GM06990 (cell line): ENCODE results near the gene ITPK1.

ENCODE experiments used
- DNase-seq: peaks from one replicate; pipeline ENCODE4 v3.0.0-alpha.2; 2011; ENCODE audit not compliant: insufficient read length; ENCODE audit errors: extremely low read depth
- H3K27me3 ChIP-seq: replicated peaks from 2 replicates; pipeline ENCODE4 v1.6.0; 2011; ENCODE audit warnings: low read length; ENCODE audit not compliant: control insufficient read depth, insufficient read depth
- H3K36me3 ChIP-seq: 2 replicates; pipeline ENCODE4 v1.5.1; 2011; ENCODE audit warnings: low read length; ENCODE audit not compliant: control insufficient read depth, insufficient read depth
- H3K4me3 ChIP-seq: replicated peaks from 2 replicates; pipeline ENCODE4 v1.5.1; 2011; ENCODE audit warnings: low read depth, mild to moderate bottlenecking, control low read depth, low read length
- CTCF ChIP-seq: IDR thresholded peaks from 2 replicates; pipeline ENCODE4 v1.5.1; 2011; ENCODE audit warnings: low read length, control low read depth, mild to moderate bottlenecking, inconsistent platforms; ENCODE audit not compliant: insufficient read depth, poor library complexity, severe bottlenecking

ITPK1 gene

GRCh38 chr14:92942136-92942535 lies 173.6 kb downstream of the ITPK1 start:
- DNase-seq = no peak
- Histone ChIP-seq H3K4me3 (no peak overlapping the region), H3K36me3 (peaks cover 2% of the 10 kb centered on the region), H3K27me3 (no peaks in the 10 kb centered on the region)
- no peak for TF ChIP-seq CTCF

DNA sequence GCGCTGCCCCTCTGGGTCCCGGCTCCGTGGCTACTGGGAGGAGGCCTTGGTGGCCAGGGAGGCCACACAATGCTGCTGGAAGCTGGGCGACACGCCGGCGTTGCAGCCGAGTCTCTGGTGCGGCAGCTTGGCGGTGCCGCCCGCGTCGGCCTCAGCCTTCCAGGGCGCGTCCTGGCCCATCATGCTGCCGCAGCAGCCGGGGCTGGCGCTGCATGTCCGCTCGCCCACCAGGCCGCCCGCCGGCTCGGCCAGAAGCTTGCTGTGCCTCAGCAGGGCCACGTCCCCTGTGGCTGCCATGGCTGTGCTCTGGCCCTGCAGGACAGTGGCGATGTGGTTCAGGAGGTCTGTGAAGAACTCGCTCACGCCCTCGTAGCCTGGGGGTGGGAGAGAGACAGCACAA lies 174.2 kb downstream of the ITPK1 start:
- H3K4me3 ChIP-seq = no peak overlapping the region
- no peaks in the 10 kb centered on the region for H3K27me3 ChIP-seq
- DNase-seq = no peak
- no peak for TF ChIP-seq CTCF
- H3K36me3 ChIP-seq = peaks cover 2% of the 10 kb centered on the region

GRCh38 chr14:92940543-92940942 lies 175.2 kb downstream of the ITPK1 start:
- no peak for DNase-seq
- Histone ChIP-seq H3K36me3 (peaks cover 2% of the 10 kb centered on the region), H3K27me3 (no peaks in the 10 kb centered on the region), H3K4me3 (no peak overlapping the region)
- no peak for TF ChIP-seq CTCF

- no peak for TF ChIP-seq CTCF
- Histone ChIP-seq H3K36me3 (no peaks in the 10 kb centered on the region; the same call in none of the 2 replicates), H3K4me3 (no peak overlapping the region), H3K27me3 (no peaks in the 10 kb centered on the region)
- no peak for DNase-seq
Measured at GRCh38 chr14:92939699-92940098, 176.0 kb downstream of the ITPK1 start.

DNA sequence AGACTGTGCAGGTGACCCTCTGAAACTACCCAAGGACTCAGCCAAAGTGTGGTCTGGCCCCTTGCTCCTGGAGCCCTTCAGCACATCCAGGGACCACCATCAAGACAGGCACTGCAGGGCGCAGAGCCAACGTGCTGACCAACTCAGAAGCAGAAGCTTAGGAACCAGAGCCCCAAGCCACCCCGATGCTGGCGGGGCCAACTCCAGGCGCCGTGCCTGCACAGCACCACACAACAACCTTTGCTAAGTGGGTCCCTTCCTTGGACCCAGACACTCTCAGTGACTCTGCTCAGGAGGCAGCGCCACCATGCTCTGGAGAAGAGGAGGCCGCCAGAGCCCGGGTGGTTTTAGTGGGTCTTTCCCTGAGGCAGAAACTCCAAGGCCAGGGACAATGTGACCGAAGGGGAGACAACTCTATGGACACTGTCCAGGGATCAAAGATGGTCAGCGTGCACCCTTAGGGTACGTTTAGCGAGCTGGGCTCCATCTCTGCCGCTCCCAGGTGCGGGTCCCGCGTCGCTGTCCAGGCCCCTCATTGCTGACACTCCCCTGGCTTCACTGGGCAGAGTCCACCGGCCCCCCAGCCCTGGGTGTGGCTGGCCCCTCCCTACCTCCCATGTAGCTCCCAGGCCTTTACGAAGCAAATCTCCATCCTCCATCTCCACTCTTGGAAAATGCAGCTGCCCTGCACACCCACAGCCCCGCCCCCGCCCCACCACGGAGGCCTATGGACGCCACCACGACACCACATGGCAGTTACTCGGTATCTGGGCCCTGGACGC lies 176.6 kb downstream of the ITPK1 start:
- Histone ChIP-seq H3K27me3 (no peaks in the 10 kb centered on the region), H3K4me3 (no peak overlapping the region), H3K36me3 (no peaks in the 10 kb centered on the region; the same call in none of the 2 replicates)
- no peak for TF ChIP-seq CTCF
- DNase-seq = no peak

- no peak overlapping the region for H3K4me3 ChIP-seq
- no peak for TF ChIP-seq CTCF
- DNase-seq = no peak
- no peaks in the 10 kb centered on the region for H3K27me3 ChIP-seq
- no peaks in the 10 kb centered on the region; the same call in none of the 2 replicates for H3K36me3 ChIP-seq
Measured at GRCh38 chr14:92938235-92938875, 177.4 kb downstream of the ITPK1 start.
